ENCODE data around the gene SFXN5. TPM values are rescaled to one million over a fixed set of nuclear protein-coding genes. Genes with fewer than 3 reads are reported as not detected.

The SFXN5 gene
- total and polyA plus RNA-seq, 2 of the 8 experiments (the other 6 are each of a cell fraction or from before 2014, with no cell fraction given), result 29.3 to 33.1 TPM

- Histone ChIP-seq H4K8ac (ENCODE audit: extremely low read depth, insufficient read depth, low read length) (no peak overlapping the region; the same call in none of the 2 replicates), H4K5ac (ENCODE audit: insufficient read length, low read depth, low read length) (no peak overlapping the region), H2BK12ac (ENCODE audit: low read depth, low read length) (peak overlapping the region; percentile 72; the same call in 1 of the 2 replicates), H3K79me2 (ENCODE audit: control insufficient read depth in 1 of 2, insufficient read depth in 2 of 2, low read length in 2 of 2) (no peaks in the 10 kb centered on the region), H3K4me3 (ENCODE audit: extremely low read depth in 1 of 4, insufficient read depth in 2 of 4, low read depth in 3 of 4, low read length in 4 of 4) (peak overlapping the region in 3 of 4 experiments; percentile 19 to 54 (median 21); a peak in 5 of 8 replicates), H3K9ac (replicated peaks in 1 of 4; ENCODE audit: extremely low read depth in 1 of 4, low read depth in 3 of 4, low read length in 3 of 4) (no peak overlapping the region), H3K56ac (replicated peaks; ENCODE audit: insufficient read length, low read depth, low read length) (no peak overlapping the region), H3K36me3 (ENCODE audit: control insufficient read depth in 2 of 4, insufficient read depth in 4 of 4, low read length in 3 of 4) (peaks cover 0 to 2% (median 0%) of the 10 kb centered on the region in 4 experiments; a peak in 1 of 8 replicates), H3K23ac (ENCODE audit: insufficient read length) (no peak overlapping the region), H2AFZ (ENCODE audit: low read length) (no peak overlapping the region; the same call in 1 of the 2 replicates), H2AK5ac (ENCODE audit: low read depth, low read length) (no peak overlapping the region), H3K9me3 (ENCODE audit: insufficient read depth in 2 of 2, low read depth in 1 of 2, low read length in 1 of 2) (peaks cover 0 to 4% of the 10 kb centered on the region in 2 experiments; a peak in 1 of 4 replicates), H2BK15ac (ENCODE audit: low read length) (peak overlapping the region; percentile 67; the same call in 1 of the 2 replicates), H3K18ac (ENCODE audit: extremely low read depth, low read length) (peak overlapping the region; percentile 81; the same call in 1 of the 2 replicates), H3K79me1 (ENCODE audit: low read depth, low read length) (no peaks in the 10 kb centered on the region), H3K4ac (replicated peaks; ENCODE audit: insufficient read length, low read depth, low read length) (peak overlapping the region; percentile 14), H3K27me3 (replicated peaks in 1 of 4; ENCODE audit: control insufficient read depth in 3 of 4, extremely low read depth in 1 of 4, insufficient read depth in 3 of 4, low read length in 3 of 4) (peaks cover 95 to 100% (median 98%) of the 10 kb centered on the region in 4 experiments), H2BK5ac (ENCODE audit: low read depth, low read length) (peak overlapping the region; percentile 61; the same call in 1 of the 2 replicates), H3K27ac (ENCODE audit: low read depth, low read length) (no peak overlapping the region), H3K4me1 (replicated peaks in 1 of 4; ENCODE audit: control insufficient read depth in 3 of 4, insufficient read depth in 4 of 4, low read length in 3 of 4) (peaks cover 6 to 38% (median 18%) of the 10 kb centered on the region in 4 experiments), H4K20me1 (replicated peaks in 1 of 2; ENCODE audit: control insufficient read depth in 1 of 2, insufficient read depth in 2 of 2, low read length in 2 of 2) (peaks cover 17 to 27% of the 10 kb centered on the region in 2 experiments), H3K4me2 (ENCODE audit: insufficient read depth in 1 of 2, low read depth in 2 of 2, low read length in 2 of 2) (peak overlapping the region; percentile 67 to 72), H2BK20ac (ENCODE audit: low read length) (no peak overlapping the region), H3K23me2 (ENCODE audit: low read depth, low read length) (peaks cover 7% of the 10 kb centered on the region; the same call in 1 of the 2 replicates), H3K14ac (ENCODE audit: insufficient read length) (no peak overlapping the region), H4K91ac (replicated peaks; ENCODE audit: insufficient read length, low read length) (peak overlapping the region; percentile 27), H2BK120ac (replicated peaks; ENCODE audit: low read depth, low read length) (no peak overlapping the region)
- POLR2A ChIA-PET (ENCODE audit: partially characterized antibody), result interaction anchor here (1.0 to 3.2 kb wide), 9 partner anchors 9 to 40 kb away, joined by 3 to 18 read pairs (median 5); partner anchors contain the start of gene SPR
- CTCF ChIA-PET (ENCODE audit: partially characterized antibody), result interaction anchor here (0.8 to 24.3 kb wide), 12 partner anchors 11 to 254 kb away, joined by 3 to 497 read pairs (median 5); partner anchors contain the start of gene SPR
- DNase-seq (ENCODE audit: low read depth in 1 of 2, low spot score in 2 of 2) (peak in 1 of 2 experiments; percentile 73), FAIRE-seq (no peak)
- WGBS, 2 experiments (ENCODE audit: extremely low coverage in 1 of 2, insufficient coverage in 1 of 2, insufficient read length in 1 of 2, insufficient replicate concordance in 2 of 2, low coverage in 1 of 2, low lambda C conversion rate in 2 of 2, missing lambda C conversion rate in 1 of 2), result 4% methylated on average over 36 of the region's 36 CpGs; no CpG with 5 or more reads in 1 of the 2 experiments
- TF ChIP-seq, protein P1, sequence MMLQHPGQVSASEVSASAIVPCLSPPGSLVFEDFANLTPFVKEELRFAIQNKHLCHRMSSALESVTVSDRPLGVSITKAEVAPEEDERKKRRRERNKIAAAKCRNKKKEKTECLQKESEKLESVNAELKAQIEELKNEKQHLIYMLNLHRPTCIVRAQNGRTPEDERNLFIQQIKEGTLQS (IDR thresholded peaks at IDR 0.05; ENCODE audit: insufficient read depth, low read depth, low read length), result no peak
- no peak for TF ChIP-seq POU5F1 (IDR thresholded peaks at IDR 0.05; ENCODE audit: low read depth, low read length)
- no peak; the same call in none of the 2 replicates for TF ChIP-seq CBX8 (IDR thresholded peaks at IDR 0.05; ENCODE audit: borderline replicate concordance, low read depth, low read length)
- no peak for TF ChIP-seq ZNF274 (IDR thresholded peaks at IDR 0.05; ENCODE audit: borderline replicate concordance, extremely low read depth, low read length)
- TF ChIP-seq, protein P2, sequence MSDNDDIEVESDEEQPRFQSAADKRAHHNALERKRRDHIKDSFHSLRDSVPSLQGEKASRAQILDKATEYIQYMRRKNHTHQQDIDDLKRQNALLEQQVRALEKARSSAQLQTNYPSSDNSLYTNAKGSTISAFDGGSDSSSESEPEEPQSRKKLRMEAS (IDR thresholded peaks at IDR 0.05), result peak; percentile 66
- no peak for TF ChIP-seq HDAC6 (IDR thresholded peaks at IDR 0.05; ENCODE audit: low read depth, low read length)
- no peak for TF ChIP-seq POLR2A (IDR thresholded peaks at IDR 0.05; ENCODE audit: control extremely low read depth in 1 of 2, low read depth in 2 of 2, low read length in 2 of 2)
- TF ChIP-seq, protein P3, sequence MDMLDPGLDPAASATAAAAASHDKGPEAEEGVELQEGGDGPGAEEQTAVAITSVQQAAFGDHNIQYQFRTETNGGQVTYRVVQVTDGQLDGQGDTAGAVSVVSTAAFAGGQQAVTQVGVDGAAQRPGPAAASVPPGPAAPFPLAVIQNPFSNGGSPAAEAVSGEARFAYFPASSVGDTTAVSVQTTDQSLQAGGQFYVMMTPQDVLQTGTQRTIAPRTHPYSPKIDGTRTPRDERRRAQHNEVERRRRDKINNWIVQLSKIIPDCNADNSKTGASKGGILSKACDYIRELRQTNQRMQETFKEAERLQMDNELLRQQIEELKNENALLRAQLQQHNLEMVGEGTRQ (IDR thresholded peaks at IDR 0.05; ENCODE audit: low read length), result no peak
- no peak for TF ChIP-seq TAF1 (IDR thresholded peaks at IDR 0.05; ENCODE audit: low read depth, low read length)
- TF ChIP-seq SP2 (IDR thresholded peaks at IDR 0.05; ENCODE audit: low read length), result no peak
- no peak for TF ChIP-seq KDM1A (IDR thresholded peaks at IDR 0.05; ENCODE audit: borderline replicate concordance, low read length)
Measured at GRCh38 chr2:72923833-72924352, 147.6 kb downstream of the SFXN5 start.
